ENCODE results near the gene SIRPA. TPM values are rescaled to one million over a fixed set of nuclear protein-coding genes. Genes with fewer than 3 reads are reported as not detected.

SIRPA gene
- total RNA-seq, 1 donor from 2014 or later: 13.0 TPM

DNA sequence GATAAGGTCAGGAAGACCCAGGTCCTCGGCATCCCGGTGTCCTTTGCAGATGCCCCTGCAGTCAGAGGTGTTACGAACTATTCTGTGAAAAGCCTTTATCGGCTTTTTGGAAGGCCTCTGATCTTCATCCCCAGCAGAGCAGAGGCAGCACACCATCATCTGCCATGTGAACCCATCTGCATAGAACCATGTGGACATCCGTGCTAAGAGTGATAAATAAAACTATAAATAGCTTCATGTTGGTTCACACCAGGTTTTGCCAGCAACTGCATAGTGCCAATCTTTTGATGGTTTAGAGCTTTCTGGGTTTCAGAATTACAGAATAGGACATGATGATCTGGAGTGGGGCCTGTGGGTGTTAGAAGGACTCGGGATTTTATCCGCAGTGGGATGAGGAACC is 33.6 kb downstream of the SIRPA start:
- H3K36me3 Mint-ChIP-seq (ENCODE audit: unreplicated experiment): no peaks in the 10 kb centered on the region
- no peak overlapping the region for H3K27ac Mint-ChIP-seq (ENCODE audit: unreplicated experiment)
- no peak for DNase-seq (ENCODE audit: extremely low spot score, unreplicated experiment)
- H3K4me1 Mint-ChIP-seq (ENCODE audit: unreplicated experiment): no peaks in the 10 kb centered on the region
- TF ChIP-seq, protein P1, sequence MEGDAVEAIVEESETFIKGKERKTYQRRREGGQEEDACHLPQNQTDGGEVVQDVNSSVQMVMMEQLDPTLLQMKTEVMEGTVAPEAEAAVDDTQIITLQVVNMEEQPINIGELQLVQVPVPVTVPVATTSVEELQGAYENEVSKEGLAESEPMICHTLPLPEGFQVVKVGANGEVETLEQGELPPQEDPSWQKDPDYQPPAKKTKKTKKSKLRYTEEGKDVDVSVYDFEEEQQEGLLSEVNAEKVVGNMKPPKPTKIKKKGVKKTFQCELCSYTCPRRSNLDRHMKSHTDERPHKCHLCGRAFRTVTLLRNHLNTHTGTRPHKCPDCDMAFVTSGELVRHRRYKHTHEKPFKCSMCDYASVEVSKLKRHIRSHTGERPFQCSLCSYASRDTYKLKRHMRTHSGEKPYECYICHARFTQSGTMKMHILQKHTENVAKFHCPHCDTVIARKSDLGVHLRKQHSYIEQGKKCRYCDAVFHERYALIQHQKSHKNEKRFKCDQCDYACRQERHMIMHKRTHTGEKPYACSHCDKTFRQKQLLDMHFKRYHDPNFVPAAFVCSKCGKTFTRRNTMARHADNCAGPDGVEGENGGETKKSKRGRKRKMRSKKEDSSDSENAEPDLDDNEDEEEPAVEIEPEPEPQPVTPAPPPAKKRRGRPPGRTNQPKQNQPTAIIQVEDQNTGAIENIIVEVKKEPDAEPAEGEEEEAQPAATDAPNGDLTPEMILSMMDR (IDR thresholded peaks at IDR 0.05): no peak
- no peaks in the 10 kb centered on the region for H3K9me3 Mint-ChIP-seq (ENCODE audit: unreplicated experiment)
- no peaks in the 10 kb centered on the region for H3K27me3 Mint-ChIP-seq (ENCODE audit: unreplicated experiment)
- no peak overlapping the region for H3K4me3 Mint-ChIP-seq (ENCODE audit: unreplicated experiment)

DNA sequence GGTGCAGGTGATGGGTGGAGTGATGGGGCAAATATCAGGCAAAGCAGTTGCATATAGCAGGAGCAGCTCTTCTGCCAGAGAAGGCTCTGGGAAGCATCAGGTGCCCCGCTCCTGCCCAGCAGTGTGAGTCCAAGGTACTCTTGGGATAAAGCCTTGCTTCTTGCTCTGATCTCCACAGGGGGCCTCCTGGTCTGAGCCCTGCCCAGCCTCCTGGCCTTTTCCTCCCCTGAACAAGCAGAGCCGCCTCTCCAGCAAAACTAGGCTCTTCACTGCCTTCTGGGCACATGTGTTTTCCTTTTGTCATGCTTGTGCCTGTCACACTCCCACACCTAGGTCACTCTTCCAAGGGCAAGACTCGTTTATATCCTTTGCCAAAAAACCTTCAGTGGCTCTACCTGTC is 34.3 kb downstream of the SIRPA start:
- TF ChIP-seq, protein P1 (IDR thresholded peaks at IDR 0.05): no peak
- no peaks in the 10 kb centered on the region for H3K36me3 Mint-ChIP-seq (ENCODE audit: unreplicated experiment)

DNA sequence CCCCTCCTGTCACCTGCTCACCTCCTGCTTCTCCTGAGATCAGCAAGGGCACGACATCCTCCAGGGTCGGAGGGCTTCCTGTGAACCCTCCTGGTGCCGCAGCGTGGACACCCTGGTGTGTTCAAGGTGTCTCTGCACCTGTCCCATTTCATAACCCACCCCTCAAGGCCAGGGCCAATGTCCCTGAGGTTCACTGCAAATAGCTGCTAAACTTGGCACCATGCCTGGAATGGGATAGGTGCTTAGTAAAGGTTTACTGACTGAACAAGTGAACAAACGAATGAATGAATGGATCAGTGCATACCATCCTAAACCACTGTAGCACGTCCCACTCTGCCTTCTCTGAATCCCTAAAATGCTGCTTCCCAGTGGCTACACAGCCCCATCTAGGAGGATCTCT is 35.0 kb downstream of the SIRPA start:
- Mint-ChIP-seq H3K27ac (ENCODE audit: unreplicated experiment) (no peak overlapping the region), H3K4me1 (ENCODE audit: unreplicated experiment) (no peaks in the 10 kb centered on the region), H3K27me3 (ENCODE audit: unreplicated experiment) (no peaks in the 10 kb centered on the region), H3K9me3 (ENCODE audit: unreplicated experiment) (no peaks in the 10 kb centered on the region), H3K4me3 (ENCODE audit: unreplicated experiment) (no peak overlapping the region), H3K36me3 (ENCODE audit: unreplicated experiment) (no peaks in the 10 kb centered on the region)
- no peak for DNase-seq (ENCODE audit: extremely low spot score, unreplicated experiment)
- TF ChIP-seq, protein P1 (IDR thresholded peaks at IDR 0.05): no peak

More for the DNA sequence above, 34.3 kb downstream of the SIRPA start:
- Mint-ChIP-seq H3K4me3 (ENCODE audit: unreplicated experiment) (no peak overlapping the region), H3K27ac (ENCODE audit: unreplicated experiment) (no peak overlapping the region), H3K4me1 (ENCODE audit: unreplicated experiment) (no peaks in the 10 kb centered on the region), H3K27me3 (ENCODE audit: unreplicated experiment) (no peaks in the 10 kb centered on the region), H3K9me3 (ENCODE audit: unreplicated experiment) (no peaks in the 10 kb centered on the region)
- DNase-seq (ENCODE audit: extremely low spot score, unreplicated experiment): no peak

GRCh38 chr20:1931830-1932229 is 36.6 kb downstream of the SIRPA start:
- Mint-ChIP-seq H3K36me3 (ENCODE audit: unreplicated experiment) (no peaks in the 10 kb centered on the region), H3K27me3 (ENCODE audit: unreplicated experiment) (no peaks in the 10 kb centered on the region), H3K27ac (ENCODE audit: unreplicated experiment) (no peak overlapping the region), H3K4me1 (ENCODE audit: unreplicated experiment) (no peaks in the 10 kb centered on the region), H3K9me3 (ENCODE audit: unreplicated experiment) (no peaks in the 10 kb centered on the region), H3K4me3 (ENCODE audit: unreplicated experiment) (no peak overlapping the region)
- TF ChIP-seq, protein P1 (IDR thresholded peaks at IDR 0.05): no peak
- no peak for DNase-seq (ENCODE audit: extremely low spot score, unreplicated experiment)

DNA sequence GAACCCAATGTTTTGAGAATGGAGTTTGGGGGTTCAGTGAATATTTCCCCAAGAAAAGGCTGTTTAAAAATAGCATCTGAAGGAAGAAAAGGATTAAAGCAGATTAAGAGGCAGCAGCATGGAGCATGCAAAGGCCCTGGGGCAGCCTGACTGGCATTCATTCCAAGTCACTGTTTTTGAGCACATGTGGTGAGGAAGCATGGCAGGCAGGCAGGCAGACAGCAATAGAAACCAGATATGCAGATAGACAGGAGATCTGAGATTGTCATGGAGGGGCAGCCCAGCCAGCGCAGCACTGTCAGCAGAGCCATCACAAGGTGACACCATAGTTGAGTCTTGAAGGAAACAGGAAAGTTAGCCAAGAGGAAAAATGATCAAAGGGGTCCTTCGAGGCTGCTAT is 37.8 kb downstream of the SIRPA start:
- no peak overlapping the region for H3K27ac Mint-ChIP-seq (ENCODE audit: unreplicated experiment)
- no peaks in the 10 kb centered on the region for H3K27me3 Mint-ChIP-seq (ENCODE audit: unreplicated experiment)
- TF ChIP-seq, protein P1 (IDR thresholded peaks at IDR 0.05): no peak
- H3K36me3 Mint-ChIP-seq (ENCODE audit: unreplicated experiment): peaks cover under 1% of the 10 kb centered on the region
- H3K4me1 Mint-ChIP-seq (ENCODE audit: unreplicated experiment): no peaks in the 10 kb centered on the region
- H3K9me3 Mint-ChIP-seq (ENCODE audit: unreplicated experiment): no peaks in the 10 kb centered on the region
- no peak for DNase-seq (ENCODE audit: extremely low spot score, unreplicated experiment)
- H3K4me3 Mint-ChIP-seq (ENCODE audit: unreplicated experiment): no peak overlapping the region
